Skin epidermis (tissue), 12 donors: ENCODE results near the gene HECW1.
"Not testable (repeated sequence)": the region's sequence is repeated elsewhere in the genome, so short reads cannot be mapped to it uniquely, and the experiment has no call there.

Experiments
- H3K27ac ChIP-seq, 21 experiments: fragments of 200-600 bp; sonication (generic) in 11 of 21; one replicate each; pipeline ENCODE4 v1.5.0; 2020; ENCODE audit warnings: mild to moderate bottlenecking in 3 of 21, inconsistent platforms in 2 of 21, moderate library complexity in 2 of 21
- H3K4me3 ChIP-seq, 7 experiments: fragments of 200-600 bp; sonication (generic) in 2 of 7; one replicate each; pipeline ENCODE4 v1.5.0; 2020; ENCODE audit warnings: inconsistent platforms in 2 of 7, mild to moderate bottlenecking in 2 of 7, moderate library complexity in 1 of 7

The HECW1 gene

GRCh38 chr7:43577485-43577951 is 465.1 kb downstream of the HECW1 start:
- no peak overlapping the region for H3K4me3 ChIP-seq
- H3K27ac ChIP-seq: no peak overlapping the region

- H3K27ac ChIP-seq: peak within 1 kb of the TSS; percentile 86 to 99 (median 94)
- peak within 1 kb of the TSS; percentile 85 to 100 (median 93) for H3K4me3 ChIP-seq
These were observed 470.3 kb downstream of the HECW1 start, which contains the start of gene STK17A for GRCh38 chr7:43582503-43583423. Gene STK17A (plus strand): TSS chr7:43583108. CDS start chr7:43583244, 136 bp downstream.

- H3K27ac ChIP-seq: peak overlapping the region; percentile 86 to 99 (median 94)
These were observed 471.2 kb downstream of the HECW1 start for GRCh38 chr7:43583424-43584194.

GRCh38 chr7:43584195-43584586 is 471.7 kb downstream of the HECW1 start:
- Histone ChIP-seq H3K4me3 (peak overlapping the region; percentile 85 to 100 (median 93)), H3K27ac (peak overlapping the region in 20 of 21 experiments; percentile 86 to 99 (median 93))

More at GRCh38 chr7:43583424-43584194, 471.2 kb downstream of the HECW1 start:
- H3K4me3 ChIP-seq: peak overlapping the region; percentile 85 to 100 (median 93)

GRCh38 chr7:43584733-43585132 is 472.3 kb downstream of the HECW1 start:
- Histone ChIP-seq H3K27ac (peak overlapping the region in 16 of 21 experiments; percentile 5 to 99 (median 92)), H3K4me3 (peak overlapping the region; percentile 85 to 100 (median 93))

GRCh38 chr7:43585562-43585961 is 473.1 kb downstream of the HECW1 start:
- Histone ChIP-seq H3K4me3 (peak overlapping the region in 4 of 7 experiments; percentile 85 to 100 (median 90)), H3K27ac (peak overlapping the region in 6 of 21 experiments; percentile 22 to 99 (median 91))

- Histone ChIP-seq H3K27ac (peak overlapping the region in 2 of 21 experiments; percentile 97 to 99), H3K4me3 (peak overlapping the region in 2 of 7 experiments; percentile 87 to 93)
These were observed 473.9 kb downstream of the HECW1 start for GRCh38 chr7:43586251-43586900.

GRCh38 chr7:43588477-43589132 is 476.2 kb downstream of the HECW1 start:
- Histone ChIP-seq H3K27ac (no peak overlapping the region), H3K4me3 (no peak overlapping the region)

GRCh38 chr7:43589133-43589478 is 476.7 kb downstream of the HECW1 start:
- H3K27ac ChIP-seq: no peak overlapping the region

GRCh38 chr7:43589728-43590127 is 477.3 kb downstream of the HECW1 start:
- H3K4me3 ChIP-seq: no peak overlapping the region
- H3K27ac ChIP-seq: no peak overlapping the region

More at GRCh38 chr7:43589133-43589478, 476.7 kb downstream of the HECW1 start:
- no peak overlapping the region for H3K4me3 ChIP-seq

GRCh38 chr7:43590862-43591557 is 478.6 kb downstream of the HECW1 start:
- peak overlapping the region in 1 of 21 experiments; percentile 56 for H3K27ac ChIP-seq

GRCh38 chr7:43591558-43592180 is 479.2 kb downstream of the HECW1 start:
- no peak overlapping the region for H3K4me3 ChIP-seq
- H3K27ac ChIP-seq: peak overlapping the region in 3 of 21 experiments; percentile 8 to 56 (median 15)

More at GRCh38 chr7:43590862-43591557, 478.6 kb downstream of the HECW1 start:
- no peak overlapping the region for H3K4me3 ChIP-seq

GRCh38 chr7:43592326-43592725 is 479.9 kb downstream of the HECW1 start:
- no peak overlapping the region for H3K4me3 ChIP-seq
- H3K27ac ChIP-seq: peak overlapping the region in 1 of 21 experiments; percentile 56

- Histone ChIP-seq H3K27ac (no peak overlapping the region), H3K4me3 (no peak overlapping the region)
These were observed 480.6 kb downstream of the HECW1 start for GRCh38 chr7:43593010-43593409.

- no peak overlapping the region for H3K4me3 ChIP-seq
- no peak overlapping the region for H3K27ac ChIP-seq
These were observed 481.6 kb downstream of the HECW1 start for GRCh38 chr7:43594020-43594419.

- not testable (repeated sequence) for H3K4me3 ChIP-seq, H3K27ac ChIP-seq
These were observed 484.0 kb downstream of the HECW1 start for GRCh38 chr7:43596426-43596825.

GRCh38 chr7:43600056-43600455 is 487.6 kb downstream of the HECW1 start:
- no peak overlapping the region for H3K27ac ChIP-seq
- no peak overlapping the region for H3K4me3 ChIP-seq

- Histone ChIP-seq H3K27ac (no peak overlapping the region), H3K4me3 (no peak overlapping the region)
These were observed 489.8 kb downstream of the HECW1 start for GRCh38 chr7:43602256-43602655.
